DMS153 (cell line): ENCODE results near the gene SPESP1.
A peak's percentile ranks its signal among the peaks of the same experiment; 100 is the strongest.

Experiments used
- DNase-seq: peaks from one replicate; lab custom pipeline; 2025; lab: John Stamatoyannopoulos, UW

The SPESP1 gene

DNA sequence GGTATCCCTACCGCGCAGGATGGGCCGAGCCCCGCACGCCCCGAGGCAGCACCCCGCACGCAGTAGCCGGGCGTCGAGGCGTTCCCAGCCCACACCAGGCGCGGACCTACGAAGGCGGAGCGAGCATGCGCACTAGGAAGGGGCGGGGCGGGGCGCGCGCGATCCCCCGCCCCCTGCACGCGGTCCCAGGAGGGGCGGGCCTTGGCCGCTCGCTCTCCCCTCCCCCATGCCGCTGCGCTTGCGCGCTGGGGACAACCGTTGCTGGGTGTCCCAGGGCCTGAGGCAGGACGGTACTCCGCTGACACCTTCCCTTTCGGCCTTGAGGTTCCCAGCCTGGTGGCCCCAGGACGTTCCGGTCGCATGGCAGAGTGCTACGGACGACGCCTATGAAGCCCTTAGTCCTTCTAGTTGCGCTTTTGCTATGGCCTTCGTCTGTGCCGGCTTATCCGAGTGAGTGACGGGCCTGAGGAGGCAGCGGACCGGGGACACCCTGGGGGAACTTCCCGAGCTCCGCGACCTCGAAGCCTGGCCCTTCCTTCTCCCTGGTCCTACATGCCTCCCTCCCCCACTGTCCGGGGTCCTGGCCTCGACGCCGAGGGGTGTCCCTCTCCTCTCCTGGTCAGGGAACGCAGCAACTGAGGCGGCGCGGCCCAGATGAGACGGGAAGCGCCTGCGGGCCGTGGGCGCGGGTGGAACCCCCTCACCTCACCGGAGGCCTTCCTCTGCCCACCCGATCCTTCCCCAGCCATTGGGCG is at the start of gene SPESP1:
Gene SPESP1, plus strand, starts transcription at position 258 of the 755 bp plus-strand sequence. Its CDS starts 129 bp downstream, at position 387.
- no peak for DNase-seq

DNA sequence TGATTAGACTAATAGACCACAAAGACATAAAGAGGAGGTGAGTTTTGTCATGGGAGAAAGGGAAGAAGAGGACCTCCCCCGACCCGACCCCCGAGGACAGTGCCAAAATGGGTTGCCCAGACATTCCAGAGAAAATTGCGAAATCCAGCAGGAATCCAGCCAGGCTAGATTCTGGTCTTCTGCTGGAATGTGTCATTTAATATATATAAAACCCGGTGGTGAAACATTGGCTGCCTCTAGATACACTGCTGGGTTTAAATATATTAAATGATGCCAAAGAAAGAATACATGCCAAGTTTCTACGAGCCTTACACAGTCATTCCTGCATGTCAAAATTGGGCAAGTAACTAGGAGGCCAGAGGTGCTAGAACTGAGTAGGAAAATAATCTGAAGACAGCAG is 45.3 kb upstream of the SPESP1 start:
- no peak for DNase-seq

- no peak for DNase-seq
These were observed 43.2 kb upstream of the SPESP1 start for GRCh38 chr15:68887120-68887519.

- no peak for DNase-seq
These were observed 42.5 kb upstream of the SPESP1 start for GRCh38 chr15:68887819-68888218.

GRCh38 chr15:68888419-68888818 is 41.9 kb upstream of the SPESP1 start:
- no peak for DNase-seq

- no peak for DNase-seq
These were observed 36.1 kb upstream of the SPESP1 start for GRCh38 chr15:68894208-68894607.

DNA sequence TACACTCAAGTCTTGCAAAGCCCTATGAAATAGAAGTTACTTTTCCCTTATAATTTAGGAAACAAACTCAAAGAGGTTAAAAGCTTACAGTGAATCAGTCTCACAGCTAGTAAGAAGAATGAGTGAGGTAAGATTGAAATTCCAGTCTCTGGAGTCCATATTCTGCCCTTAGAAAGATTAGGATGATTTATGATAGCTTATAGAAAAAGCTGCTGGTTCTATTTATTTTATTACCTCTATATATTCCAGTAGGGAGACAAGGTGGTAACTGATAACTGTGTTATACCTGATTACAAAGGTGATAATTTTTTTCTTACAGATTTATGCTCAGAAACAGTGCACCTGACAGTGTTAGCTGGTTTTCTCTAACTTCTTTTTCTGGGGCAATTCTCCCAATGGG is 34.1 kb upstream of the SPESP1 start:
- no peak for DNase-seq

GRCh38 chr15:68897016-68897415 is 33.3 kb upstream of the SPESP1 start:
- no peak for DNase-seq

- no peak for DNase-seq
These were observed 30.3 kb upstream of the SPESP1 start for GRCh38 chr15:68900027-68900426.

DNA sequence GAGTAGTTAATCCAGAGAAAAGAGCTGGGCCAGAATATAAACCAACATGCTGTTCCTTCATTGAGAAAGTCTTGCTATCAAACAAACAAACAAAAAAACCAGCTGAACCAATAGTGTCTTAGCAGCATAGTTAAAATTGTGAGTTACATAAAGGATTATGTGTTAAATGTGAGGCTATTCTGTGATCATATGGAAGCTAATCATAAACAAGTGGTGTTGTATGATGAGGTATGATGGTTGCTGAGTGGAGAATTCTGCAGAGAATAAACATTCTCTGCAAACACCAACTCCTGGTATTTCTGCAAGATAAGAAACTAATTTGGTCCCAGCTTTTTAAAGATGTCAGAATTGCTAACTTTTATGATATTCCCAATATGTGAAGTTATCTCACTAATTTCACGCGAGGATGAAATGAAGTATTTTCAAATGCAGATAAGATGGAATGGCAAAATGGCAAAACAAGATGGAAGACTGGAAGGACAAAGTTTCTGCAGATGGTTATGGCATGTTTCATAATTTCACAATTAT is 22.9 kb upstream of the SPESP1 start:
- DNase-seq: no peak

- no peak for DNase-seq
These were observed 20.7 kb upstream of the SPESP1 start for GRCh38 chr15:68909601-68910100.

DNA sequence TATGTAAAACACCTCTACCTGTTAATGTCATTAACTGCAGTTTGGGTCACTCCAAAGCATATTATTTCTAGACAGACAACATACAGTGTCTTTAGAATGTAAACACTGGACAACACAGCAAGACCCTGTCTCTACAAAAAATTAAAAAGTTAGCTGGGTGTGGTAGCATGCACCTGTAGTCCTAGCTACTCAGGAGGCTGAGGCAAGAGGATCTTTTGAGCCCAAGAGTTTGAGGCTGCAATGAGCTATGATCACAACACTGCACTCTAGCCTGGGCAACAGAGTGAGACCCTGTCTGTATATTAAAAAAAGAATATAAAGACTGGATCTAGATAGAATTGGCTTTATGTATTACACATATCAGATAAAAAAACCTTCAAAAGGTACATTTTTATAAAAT is 20.0 kb upstream of the SPESP1 start:
- no peak for DNase-seq

- DNase-seq: no peak
These were observed 19.5 kb upstream of the SPESP1 start for GRCh38 chr15:68910816-68911215.

DNA sequence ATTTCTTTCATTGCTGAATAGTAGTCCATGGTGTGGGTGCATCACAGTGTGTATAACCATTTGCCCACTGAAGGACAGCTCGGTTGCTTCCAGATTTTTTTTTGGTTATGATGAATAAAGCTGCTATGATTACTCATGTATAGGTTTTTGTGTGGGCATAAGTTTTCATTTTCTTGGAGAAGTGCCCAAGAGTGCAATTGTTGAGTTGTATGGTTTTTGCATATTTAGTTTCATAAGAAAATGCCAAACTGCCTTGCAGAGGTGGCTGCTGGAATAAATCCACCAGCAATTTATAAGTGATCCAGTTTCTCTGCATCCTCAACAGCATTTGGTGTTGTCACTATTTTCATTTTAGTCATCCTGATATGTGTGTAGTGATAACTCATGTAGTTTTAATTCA is 8.4 kb upstream of the SPESP1 start:
- no peak for DNase-seq

- DNase-seq: peak; percentile 10
These were observed 5.3 kb upstream of the SPESP1 start for GRCh38 chr15:68924866-68925560.

DNA sequence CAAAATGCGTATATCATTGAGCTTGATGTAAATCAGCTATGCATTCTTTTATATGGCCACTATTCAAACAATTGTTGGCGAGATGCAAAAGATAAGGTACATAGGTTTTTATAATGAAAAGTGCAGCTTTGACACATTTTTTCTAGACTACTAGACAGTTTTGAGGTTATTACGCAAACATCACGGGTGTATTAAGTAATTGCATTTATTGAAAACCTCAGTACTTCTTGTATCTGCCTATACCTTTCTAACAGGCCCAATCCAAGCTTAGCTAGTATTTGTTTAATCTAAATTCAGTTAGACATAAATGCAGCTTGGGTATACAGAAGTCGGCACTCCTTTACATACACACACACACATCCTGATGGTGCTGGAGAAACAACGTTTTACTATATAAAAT is 2.7 kb downstream of the SPESP1 start:
- DNase-seq: no peak

DNA sequence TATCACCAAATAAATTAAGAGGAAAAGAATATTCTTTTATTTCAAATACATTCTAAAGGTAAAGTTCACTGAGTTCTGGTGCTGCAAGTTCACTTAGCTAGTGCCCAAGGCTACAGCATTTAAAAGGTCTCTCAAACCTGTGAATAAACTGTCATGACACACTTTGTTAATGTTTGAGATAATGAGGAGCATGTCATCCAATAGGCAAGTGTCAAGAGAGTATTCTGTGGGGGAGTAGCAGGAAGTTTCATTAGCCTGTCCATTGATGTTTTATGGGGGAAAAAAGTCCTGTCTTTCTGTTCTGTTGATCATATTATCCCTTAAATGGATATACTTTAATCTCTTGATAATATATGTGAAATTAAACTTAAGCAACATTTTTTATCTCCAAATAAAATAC is 4.0 kb downstream of the SPESP1 start:
- DNase-seq: no peak

DNA sequence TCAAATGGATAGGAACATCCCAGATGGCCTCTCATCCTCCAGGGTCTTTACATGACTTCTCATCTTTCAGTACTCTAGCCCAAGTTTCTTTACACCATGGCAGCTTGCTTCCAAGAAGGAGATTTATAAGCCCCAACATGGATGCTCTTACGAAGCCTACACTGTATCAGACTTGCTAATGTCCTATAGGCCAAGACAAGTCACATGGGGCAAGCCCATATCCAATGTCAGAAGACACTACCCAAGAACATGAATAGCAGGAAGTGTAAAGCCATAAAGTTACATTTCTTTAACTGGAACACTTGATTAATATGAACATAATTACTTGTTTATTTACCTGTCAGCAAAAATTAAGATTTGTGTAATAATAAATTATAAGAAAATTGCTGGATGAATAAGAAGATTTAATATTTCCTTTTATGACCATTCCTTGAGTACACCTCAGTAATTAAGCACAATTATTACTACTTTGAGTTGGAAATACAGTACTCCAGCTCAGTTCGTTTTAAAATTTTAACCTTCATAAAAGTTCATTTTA is 5.1 kb downstream of the SPESP1 start:
- DNase-seq: no peak

DNA sequence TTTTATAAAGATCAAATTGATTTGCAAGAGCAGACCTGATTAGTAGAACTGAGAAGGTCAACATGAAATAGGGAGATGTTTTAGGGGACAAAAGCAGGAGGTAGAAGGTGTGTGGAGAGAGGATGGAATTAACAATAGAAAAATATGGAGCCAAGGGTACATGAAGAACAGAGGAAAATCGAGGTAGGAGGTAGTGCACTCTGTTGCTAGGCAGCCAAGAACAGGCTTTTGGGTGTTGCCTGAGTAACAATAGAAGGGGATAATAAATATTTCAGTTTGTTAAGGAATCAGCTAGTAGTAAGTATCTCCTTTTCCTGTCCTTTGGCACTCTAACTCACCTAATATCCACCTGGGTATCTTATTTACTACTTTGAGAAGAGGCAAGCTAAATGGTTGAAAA is 9.2 kb downstream of the SPESP1 start:
- DNase-seq: no peak

DNA sequence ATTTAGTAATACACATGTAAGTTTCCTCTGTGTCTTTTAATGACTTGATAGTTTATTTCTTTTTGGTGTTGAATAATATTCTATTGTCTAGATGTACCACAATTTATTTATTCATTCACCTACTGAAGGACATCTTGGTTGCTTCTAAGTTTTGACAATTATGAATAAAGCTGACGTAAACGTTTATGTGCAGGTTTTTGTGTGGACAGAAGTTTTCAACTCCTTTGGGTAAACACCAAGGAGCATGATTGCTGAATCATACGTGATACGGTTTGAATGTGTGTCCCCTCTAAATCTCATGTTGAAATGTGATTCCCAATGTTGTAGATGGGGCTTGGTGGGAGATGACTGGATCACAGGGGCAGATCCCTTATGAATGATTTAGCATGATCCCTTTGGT is 21.5 kb downstream of the SPESP1 start:
- DNase-seq: no peak

DNA sequence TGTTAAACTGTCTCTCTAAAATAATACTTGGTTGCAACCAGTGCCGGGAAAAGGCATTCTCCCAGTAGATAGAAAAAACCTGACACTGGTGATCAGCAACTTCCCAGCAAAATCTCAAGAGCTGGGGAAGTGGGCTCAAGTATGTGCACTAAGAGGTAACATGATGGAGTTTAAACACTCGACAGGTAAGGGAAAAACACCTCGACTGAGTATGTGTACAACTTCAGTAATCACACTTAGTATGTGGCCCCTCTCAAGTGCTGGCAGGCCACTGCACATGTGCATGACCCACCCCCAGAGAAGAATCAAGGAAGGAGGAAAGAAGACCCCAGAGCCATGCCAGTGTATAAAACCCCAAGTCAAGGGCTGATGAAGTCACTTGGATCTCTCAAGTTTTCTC is 27.4 kb downstream of the SPESP1 start:
- DNase-seq: no peak

DNA sequence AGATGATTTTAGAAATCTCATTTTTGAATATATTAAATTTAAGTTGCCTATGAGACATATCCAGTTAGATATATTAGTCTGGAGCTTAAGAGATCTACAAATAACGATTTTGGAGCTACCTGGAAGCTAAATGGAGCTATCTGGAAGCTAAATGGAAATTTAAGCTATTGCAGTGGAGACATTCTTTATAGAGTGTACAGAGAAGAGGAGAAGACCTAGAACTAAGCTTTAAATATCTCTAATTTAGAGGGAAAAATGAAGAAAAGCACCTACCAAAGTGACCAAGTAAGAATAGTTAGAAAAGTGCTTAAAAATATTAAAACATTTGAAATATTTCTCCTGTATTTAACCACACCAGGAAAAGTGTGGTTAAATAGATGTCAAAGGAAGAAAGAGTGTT is 28.3 kb downstream of the SPESP1 start:
- no peak for DNase-seq

DNA sequence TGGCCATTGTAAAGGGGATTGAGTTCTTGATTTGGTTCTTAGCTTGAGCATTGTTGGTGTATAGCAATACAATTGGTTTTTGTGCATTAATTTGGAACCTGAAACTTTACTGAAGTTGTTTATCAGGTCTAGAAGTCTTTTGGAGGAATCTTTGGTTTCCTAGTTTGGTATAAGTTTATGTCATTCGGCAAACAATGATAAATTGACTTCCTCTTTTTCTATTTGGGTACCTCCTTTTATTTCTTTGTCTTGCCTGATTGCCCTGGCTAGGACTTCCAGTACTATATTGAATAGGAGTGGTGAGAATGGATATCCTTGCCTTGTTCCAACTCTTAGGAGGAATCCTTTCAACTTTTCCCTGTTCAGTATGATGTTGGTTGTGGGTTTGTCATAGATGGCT is 32.1 kb downstream of the SPESP1 start:
- DNase-seq: no peak
